Mesendoderm (in vitro differentiated cells): ENCODE data around the gene RAMAC.

Experiments used
- DNase-seq: peaks from one replicate; pipeline ENCODE4 v3.0.0; 2013
- H2AK5ac ChIP-seq: 2 replicates; pipeline ENCODE4 v1.6.1; 2013; ENCODE audit warnings: low read length, inconsistent platforms
- H2BK120ac ChIP-seq: 2 replicates; pipeline ENCODE4 v1.6.1; 2013; ENCODE audit warnings: low read depth, mild to moderate bottlenecking, low read length, moderate library complexity, mixed read lengths
- H2BK15ac ChIP-seq: replicated peaks from 2 replicates; pipeline ENCODE4 v1.6.1; 2013; ENCODE audit warnings: low read depth, mild to moderate bottlenecking, moderate library complexity
- H2BK5ac ChIP-seq: 2 replicates; pipeline ENCODE4 v1.6.1; 2013; ENCODE audit warnings: low read length, inconsistent platforms
- H3K18ac ChIP-seq: 2 replicates; pipeline ENCODE4 v1.6.1; 2013; ENCODE audit warnings: mild to moderate bottlenecking, low read length, mixed read lengths
- H3K23ac ChIP-seq: one replicate; pipeline ENCODE4 v1.6.1; 2013; ENCODE audit warnings: low read length
- H3K27ac ChIP-seq: 2 replicates; pipeline ENCODE4 v1.5.1; 2013; ENCODE audit warnings: low read depth, mild to moderate bottlenecking, inconsistent platforms, low read length, moderate library complexity
- H3K27me3 ChIP-seq: 2 replicates; pipeline ENCODE4 v1.6.1; 2013; ENCODE audit warnings: low read length, control low read depth, mild to moderate bottlenecking, inconsistent platforms; ENCODE audit not compliant: insufficient read depth, poor library complexity
- H3K36me3 ChIP-seq: 2 replicates; pipeline ENCODE4 v1.6.1; 2013; ENCODE audit warnings: low read length, inconsistent platforms; ENCODE audit not compliant: control insufficient read depth, insufficient read depth
- H3K4ac ChIP-seq: one replicate; pipeline ENCODE4 v1.6.1; 2013; ENCODE audit warnings: low read depth, mild to moderate bottlenecking, low read length, moderate library complexity
- H3K4me1 ChIP-seq: 2 replicates; pipeline ENCODE4 v1.6.1; 2013; ENCODE audit warnings: low read depth, low read length, inconsistent platforms; ENCODE audit not compliant: control insufficient read depth
- H3K4me2 ChIP-seq: 2 replicates; pipeline ENCODE4 v1.6.1; 2013; ENCODE audit warnings: low read length
- H3K4me3 ChIP-seq: 2 replicates; pipeline ENCODE4 v1.5.1; 2013; ENCODE audit warnings: mild to moderate bottlenecking, low read length
- H3K56ac ChIP-seq: one replicate; pipeline ENCODE4 v1.6.1; 2013; ENCODE audit warnings: low read length
- H3K79me1 ChIP-seq: 2 replicates; pipeline ENCODE4 v1.6.1; 2013; ENCODE audit warnings: low read length, inconsistent platforms
- H3K79me2 ChIP-seq: 2 replicates; pipeline ENCODE4 v1.6.1; 2013; ENCODE audit warnings: mild to moderate bottlenecking, low read length; ENCODE audit not compliant: control insufficient read depth, insufficient read depth
- H3K9ac ChIP-seq: 2 replicates; pipeline ENCODE4 v1.6.1; 2013; ENCODE audit warnings: low read length, inconsistent platforms
- H4K5ac ChIP-seq: one replicate; pipeline ENCODE4 v1.6.1; 2013; ENCODE audit warnings: low read length
- H4K8ac ChIP-seq: one replicate; pipeline ENCODE4 v1.6.1; 2013; ENCODE audit warnings: low read depth, mild to moderate bottlenecking, control low read depth, low read length, moderate library complexity
- WGBS: extraction: QIAGEN DNeasy Blood & Tissue Kit; methylation state at CpG from one replicate; pipeline ENCODE4 v1.1.7; 2013; ENCODE audit warnings: low lambda C conversion rate, missing lambda C conversion rate; ENCODE audit not compliant: insufficient coverage; ENCODE audit errors: extremely low coverage; 5-methylcytosine and 5-hydroxymethylcytosine counted together

RAMAC gene

GRCh38 chr15:82970078-82970686 is 15.8 kb upstream of the RAMAC start:
- H4K5ac ChIP-seq: no peak overlapping the region
- no peaks in the 10 kb centered on the region for H3K79me2 ChIP-seq
- H3K27ac ChIP-seq: no peak overlapping the region

GRCh38 chr15:82970696-82971095 is 15.3 kb upstream of the RAMAC start:
- Histone ChIP-seq H3K56ac (no peak overlapping the region), H3K4me1 (no peaks in the 10 kb centered on the region), H4K5ac (no peak overlapping the region), H3K36me3 (no peaks in the 10 kb centered on the region), H3K4ac (no peak overlapping the region), H3K9ac (no peak overlapping the region), H3K27me3 (no peaks in the 10 kb centered on the region), H4K8ac (no peak overlapping the region), H2AK5ac (no peak overlapping the region), H3K79me2 (no peaks in the 10 kb centered on the region), H3K23ac (no peak overlapping the region), H2BK5ac (no peak overlapping the region), H3K27ac (no peak overlapping the region), H3K4me3 (no peak overlapping the region), H3K4me2 (no peak overlapping the region), H2BK15ac (no peak overlapping the region), H2BK120ac (no peak overlapping the region), H3K18ac (no peak overlapping the region), H3K79me1 (no peaks in the 10 kb centered on the region)
- no CpG with 5 or more reads among the region's 1 CpG for WGBS
- no peak for DNase-seq

More at GRCh38 chr15:82970078-82970686, 15.8 kb upstream of the RAMAC start:
- Histone ChIP-seq H3K27me3 (no peaks in the 10 kb centered on the region), H3K18ac (no peak overlapping the region), H2BK15ac (no peak overlapping the region), H3K23ac (no peak overlapping the region), H3K4me3 (no peak overlapping the region), H3K4me2 (no peak overlapping the region), H2BK120ac (no peak overlapping the region), H3K56ac (no peak overlapping the region), H4K8ac (no peak overlapping the region), H3K79me1 (no peaks in the 10 kb centered on the region), H2BK5ac (no peak overlapping the region), H3K4me1 (no peaks in the 10 kb centered on the region), H2AK5ac (no peak overlapping the region), H3K9ac (no peak overlapping the region), H3K36me3 (no peaks in the 10 kb centered on the region), H3K4ac (no peak overlapping the region)
- DNase-seq: no peak
- WGBS: no CpG with 5 or more reads among the region's 3 CpGs

GRCh38 chr15:82971218-82971984 is 14.6 kb upstream of the RAMAC start:
- Histone ChIP-seq H3K18ac (no peak overlapping the region), H3K27ac (no peak overlapping the region), H3K4ac (no peak overlapping the region), H3K23ac (no peak overlapping the region), H3K9ac (no peak overlapping the region), H3K36me3 (no peaks in the 10 kb centered on the region), H2BK5ac (no peak overlapping the region), H3K4me3 (no peak overlapping the region), H2BK120ac (no peak overlapping the region), H3K79me1 (no peaks in the 10 kb centered on the region), H4K5ac (no peak overlapping the region), H3K56ac (no peak overlapping the region), H3K79me2 (no peaks in the 10 kb centered on the region), H3K27me3 (no peaks in the 10 kb centered on the region), H3K4me1 (no peaks in the 10 kb centered on the region), H3K4me2 (no peak overlapping the region), H2BK15ac (no peak overlapping the region), H2AK5ac (no peak overlapping the region), H4K8ac (no peak overlapping the region)
- no CpG with 5 or more reads among the region's 2 CpGs for WGBS
- no peak for DNase-seq

- Histone ChIP-seq H3K4me2 (no peak overlapping the region), H2BK120ac (no peak overlapping the region), H3K4ac (no peak overlapping the region), H3K79me2 (no peaks in the 10 kb centered on the region), H4K8ac (no peak overlapping the region), H3K9ac (no peak overlapping the region), H2AK5ac (no peak overlapping the region), H3K56ac (no peak overlapping the region), H3K27me3 (no peaks in the 10 kb centered on the region), H3K4me3 (no peak overlapping the region), H4K5ac (no peak overlapping the region), H3K23ac (no peak overlapping the region), H3K79me1 (no peaks in the 10 kb centered on the region), H2BK15ac (no peak overlapping the region), H3K18ac (no peak overlapping the region), H2BK5ac (no peak overlapping the region), H3K36me3 (no peaks in the 10 kb centered on the region), H3K4me1 (no peaks in the 10 kb centered on the region), H3K27ac (no peak overlapping the region)
- no CpG with 5 or more reads among the region's 1 CpG for WGBS
- DNase-seq: no peak
These were observed 13.0 kb upstream of the RAMAC start for GRCh38 chr15:82972990-82973389.

- Histone ChIP-seq H2AK5ac (no peak overlapping the region), H3K9ac (no peak overlapping the region), H3K36me3 (no peaks in the 10 kb centered on the region), H3K79me2 (no peaks in the 10 kb centered on the region), H3K79me1 (no peaks in the 10 kb centered on the region), H3K18ac (no peak overlapping the region), H2BK5ac (no peak overlapping the region), H3K4me3 (no peak overlapping the region), H3K27ac (no peak overlapping the region), H3K27me3 (no peaks in the 10 kb centered on the region), H3K23ac (no peak overlapping the region), H3K56ac (no peak overlapping the region), H3K4ac (no peak overlapping the region), H4K5ac (no peak overlapping the region), H3K4me2 (no peak overlapping the region), H4K8ac (no peak overlapping the region), H2BK15ac (no peak overlapping the region), H2BK120ac (no peak overlapping the region), H3K4me1 (no peaks in the 10 kb centered on the region)
- DNase-seq: no peak
- WGBS: no CpG with 5 or more reads among the region's 1 CpG
These were observed 8.9 kb upstream of the RAMAC start for GRCh38 chr15:82977076-82977475.
